ENCODE data around the gene C11orf97.
"Not testable (repeated sequence)": the region's sequence is repeated elsewhere in the genome, so short reads cannot be mapped to it uniquely, and the experiment has no call there.

C11orf97 gene

GRCh38 chr11:94511932-94512781, at the start of gene C11orf97:
Gene C11orf97, plus strand, starts transcription at chr11:94512461. Its CDS starts 68 bp downstream, at chr11:94512529.
- FAIRE-seq (no peak), DNase-seq (ENCODE audit: low spot score) (no peak)

GRCh38 chr11:94469416-94469815, 42.8 kb upstream of the C11orf97 start:
- DNase-seq (ENCODE audit: low spot score) = no peak
- no peak for FAIRE-seq

GRCh38 chr11:94472916-94473799, 39.1 kb upstream of the C11orf97 start:
- FAIRE-seq = no peak
- no peak for DNase-seq (ENCODE audit: low spot score)

- DNase-seq (ENCODE audit: low spot score) (no peak), FAIRE-seq (no peak)
These were observed 34.6 kb upstream of the C11orf97 start for GRCh38 chr11:94477624-94478023.

GRCh38 chr11:94481342-94481741, 30.9 kb upstream of the C11orf97 start:
- DNase-seq (ENCODE audit: low spot score) = no peak
- no peak for FAIRE-seq

- FAIRE-seq (no peak), DNase-seq (ENCODE audit: low spot score) (no peak)
These were observed 26.2 kb upstream of the C11orf97 start for GRCh38 chr11:94486068-94486467.

- DNase-seq (ENCODE audit: low spot score) = peak; percentile 90
- peak; percentile 85 for FAIRE-seq
These were observed 18.8 kb upstream of the C11orf97 start, which contains the start of the genes ANKRD49 and MRE11 for GRCh38 chr11:94493281-94494125. Gene ANKRD49, plus strand, starts transcription at chr11:94493984. Its CDS starts 2,710 bp downstream, at chr11:94496694. Gene MRE11, minus strand, starts transcription at chr11:94493844. Its CDS starts 1,043 bp downstream, at chr11:94492801.

GRCh38 chr11:94494126-94494680, 18.1 kb upstream of the C11orf97 start:
- no peak for DNase-seq (ENCODE audit: low spot score)
- no peak for FAIRE-seq

- FAIRE-seq = no peak
These were observed 12.1 kb upstream of the C11orf97 start for GRCh38 chr11:94500181-94500580.

GRCh38 chr11:94501522-94501921, 10.7 kb upstream of the C11orf97 start:
- FAIRE-seq (no peak), DNase-seq (ENCODE audit: low spot score) (no peak)

More at GRCh38 chr11:94500181-94500580, 12.1 kb upstream of the C11orf97 start:
- DNase-seq (ENCODE audit: low spot score) = no peak

GRCh38 chr11:94504689-94505293, 7.5 kb upstream of the C11orf97 start:
- FAIRE-seq = peak; percentile 81
- peak; percentile 37 for DNase-seq (ENCODE audit: low spot score)

GRCh38 chr11:94506513-94506912, 5.7 kb upstream of the C11orf97 start:
- not testable (repeated sequence) for FAIRE-seq; DNase-seq (ENCODE audit: low spot score)

- FAIRE-seq (no peak), DNase-seq (ENCODE audit: low spot score) (no peak)
These were observed 4.8 kb upstream of the C11orf97 start for GRCh38 chr11:94507485-94507884.

GRCh38 chr11:94513091-94513490, 830 bp downstream of the C11orf97 start:
- no peak for DNase-seq (ENCODE audit: low spot score)
- no peak for FAIRE-seq

- no peak for DNase-seq (ENCODE audit: low spot score)
- FAIRE-seq = no peak
These were observed 3.1 kb downstream of the C11orf97 start for GRCh38 chr11:94515398-94515797.

- FAIRE-seq = no peak
- no peak for DNase-seq (ENCODE audit: low spot score)
These were observed 4.5 kb downstream of the C11orf97 start for GRCh38 chr11:94516725-94517124.

- FAIRE-seq (no peak), DNase-seq (ENCODE audit: low spot score) (no peak)
These were observed 6.0 kb downstream of the C11orf97 start for GRCh38 chr11:94518300-94518699.

- peak; percentile 16 for DNase-seq (ENCODE audit: low spot score)
- peak; percentile 69 for FAIRE-seq
These were observed 7.3 kb downstream of the C11orf97 start for GRCh38 chr11:94519478-94520084.

GRCh38 chr11:94521684-94522083, 9.4 kb downstream of the C11orf97 start:
- DNase-seq (ENCODE audit: low spot score) (no peak), FAIRE-seq (no peak)

- DNase-seq (ENCODE audit: low spot score) (no peak), FAIRE-seq (no peak)
These were observed 12.1 kb downstream of the C11orf97 start for GRCh38 chr11:94524341-94524740.

Data from RCC 7860 (cell line).